Dendritic cell treated with granulocyte-macrophage colony-stimulating factor and Interleukin-4, amounts not matched to agents 40 ng/mL and 50 ng/mL, for 4 days (primary cell): ENCODE results near the gene VPS35L.

Experiments
- H3K27ac Mint-ChIP-seq: one replicate; pipeline ENCODE4 v1.8.0; 2022; ENCODE audit warnings: mild to moderate bottlenecking, mixed read lengths
- H3K27me3 Mint-ChIP-seq: one replicate; pipeline ENCODE4 v1.8.0; 2022; ENCODE audit warnings: mild to moderate bottlenecking, mixed read lengths
- H3K36me3 Mint-ChIP-seq: one replicate; pipeline ENCODE4 v1.8.0; 2022; ENCODE audit warnings: low read depth, mixed read lengths
- H3K4me1 Mint-ChIP-seq: one replicate; pipeline ENCODE4 v1.8.0; 2022; ENCODE audit warnings: low read depth, mixed read lengths
- H3K4me3 Mint-ChIP-seq: one replicate; pipeline ENCODE4 v1.8.0; 2022; ENCODE audit warnings: mild to moderate bottlenecking, moderate library complexity, mixed read lengths
- H3K9me3 Mint-ChIP-seq: one replicate; pipeline ENCODE4 v1.8.0; 2022; ENCODE audit warnings: mixed read lengths
- intact Hi-C: fragments of 100-400 bp; cut with micrococcal nuclease; formaldehyde crosslinking; loops from one replicate; pipeline ENCODE4 v1.15.0; 2022

VPS35L gene

GRCh38 chr16:19555186-19555937 is at the start of gene VPS35L:
Gene VPS35L, plus strand, starts transcription at chr16:19555703. Its CDS starts 27 bp downstream, at chr16:19555730.
- Mint-ChIP-seq H3K9me3 (no peaks in the 10 kb centered on the region), H3K4me3 (peak within 1 kb of the TSS; percentile 75), H3K4me1 (peaks cover 24% of the 10 kb centered on the region), H3K36me3 (peaks cover 10% of the 10 kb centered on the region), H3K27me3 (no peaks in the 10 kb centered on the region), H3K27ac (peak within 1 kb of the TSS; percentile 92)
- intact Hi-C loops, result loop anchor here (1.0 kb wide), 2 partner anchors 32 to 488 kb away; partner anchors contain the start of genes CCP110 and COQ7

- Mint-ChIP-seq H3K36me3 (peaks cover 76% of the 10 kb centered on the region), H3K4me1 (peaks cover 7% of the 10 kb centered on the region), H3K9me3 (no peaks in the 10 kb centered on the region), H3K27ac (no peak overlapping the region), H3K27me3 (no peaks in the 10 kb centered on the region), H3K4me3 (no peak overlapping the region)
- intact Hi-C loops, result no loop called here
These were observed 48.5 kb upstream of the VPS35L start for GRCh38 chr16:19506965-19507364.

DNA sequence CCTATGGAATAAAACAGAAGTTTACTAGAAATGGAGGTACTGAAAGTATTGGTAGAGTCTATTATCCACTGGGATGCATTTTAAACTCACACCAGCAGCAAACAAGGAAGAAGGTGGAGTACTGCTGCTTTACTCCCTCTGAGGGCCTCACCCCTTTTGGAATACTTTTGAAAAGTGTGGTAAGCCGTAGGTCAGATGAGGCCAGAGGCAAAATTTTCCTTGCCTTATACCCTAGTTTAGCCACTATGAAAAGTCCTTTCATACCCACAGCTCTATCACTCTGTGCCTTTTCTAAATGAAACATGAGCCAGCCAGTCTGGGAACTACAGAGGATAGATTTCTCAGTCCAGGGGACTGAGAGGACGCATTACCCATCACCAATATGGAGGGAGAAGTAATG is 47.6 kb upstream of the VPS35L start:
- Mint-ChIP-seq H3K27ac (no peak overlapping the region), H3K9me3 (no peaks in the 10 kb centered on the region), H3K4me1 (peaks cover 14% of the 10 kb centered on the region), H3K27me3 (no peaks in the 10 kb centered on the region), H3K36me3 (peaks cover 74% of the 10 kb centered on the region), H3K4me3 (no peak overlapping the region)
- intact Hi-C loops, result no loop called here

- H3K36me3 Mint-ChIP-seq, result peaks cover 64% of the 10 kb centered on the region
- intact Hi-C loops, result no loop called here
- peak overlapping the region; percentile 86 for H3K27ac Mint-ChIP-seq
- no peaks in the 10 kb centered on the region for H3K9me3 Mint-ChIP-seq
- peaks cover 40% of the 10 kb centered on the region for H3K4me1 Mint-ChIP-seq
- no peaks in the 10 kb centered on the region for H3K27me3 Mint-ChIP-seq
- H3K4me3 Mint-ChIP-seq, result no peak overlapping the region
These were observed 43.2 kb upstream of the VPS35L start for GRCh38 chr16:19512297-19512696.

DNA sequence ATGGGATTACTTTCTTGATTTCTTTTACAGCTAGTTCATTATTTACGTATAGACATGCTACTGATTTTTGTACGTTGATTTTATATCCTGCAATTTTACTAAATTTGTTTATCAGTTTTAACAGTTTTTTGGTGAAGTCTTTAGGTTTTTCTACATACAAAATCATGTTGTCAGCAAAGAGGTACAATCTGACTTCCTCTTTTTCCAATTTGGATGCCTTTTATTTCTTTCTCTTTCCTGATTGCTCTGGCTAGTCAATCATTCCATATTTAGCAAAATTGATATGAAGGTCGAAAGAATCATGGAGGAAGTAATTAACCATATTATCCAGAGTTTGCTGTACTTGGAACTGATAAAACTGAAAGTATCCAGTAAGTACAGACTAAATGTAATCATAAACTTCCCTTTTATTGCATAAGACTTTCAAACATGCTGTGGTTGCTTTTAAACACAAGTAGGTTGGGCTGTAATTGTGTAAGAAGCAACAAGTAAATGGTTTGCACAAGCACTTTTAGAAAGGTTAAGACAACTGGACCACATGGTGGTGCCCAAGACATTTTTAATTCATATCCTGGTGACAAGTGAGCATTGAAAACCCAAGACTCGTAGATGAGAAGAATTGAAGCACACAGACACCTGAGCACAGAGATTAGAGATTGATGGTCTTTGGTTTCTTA is 42.0 kb upstream of the VPS35L start:
- intact Hi-C loops, result no loop called here
- H3K27ac Mint-ChIP-seq, result peak overlapping the region; percentile 86
- peaks cover 63% of the 10 kb centered on the region for H3K36me3 Mint-ChIP-seq
- H3K27me3 Mint-ChIP-seq, result no peaks in the 10 kb centered on the region
- H3K4me3 Mint-ChIP-seq, result peak overlapping the region; percentile 59
- peaks cover 48% of the 10 kb centered on the region for H3K4me1 Mint-ChIP-seq
- no peaks in the 10 kb centered on the region for H3K9me3 Mint-ChIP-seq

- no peaks in the 10 kb centered on the region for H3K27me3 Mint-ChIP-seq
- intact Hi-C loops, result no loop called here
- no peaks in the 10 kb centered on the region for H3K9me3 Mint-ChIP-seq
- no peak overlapping the region for H3K4me3 Mint-ChIP-seq
- H3K4me1 Mint-ChIP-seq, result peaks cover 59% of the 10 kb centered on the region
- peaks cover 54% of the 10 kb centered on the region for H3K36me3 Mint-ChIP-seq
- peak overlapping the region; percentile 51 for H3K27ac Mint-ChIP-seq
These were observed 39.7 kb upstream of the VPS35L start for GRCh38 chr16:19515757-19516156.

- peaks cover 65% of the 10 kb centered on the region for H3K4me1 Mint-ChIP-seq
These were observed 37.9 kb upstream of the VPS35L start for GRCh38 chr16:19517424-19518089.

GRCh38 chr16:19518388-19518787 is 37.1 kb upstream of the VPS35L start:
- intact Hi-C loops, result no loop called here
- peaks cover 58% of the 10 kb centered on the region for H3K4me1 Mint-ChIP-seq
- H3K27ac Mint-ChIP-seq, result no peak overlapping the region
- no peaks in the 10 kb centered on the region for H3K9me3 Mint-ChIP-seq
- H3K4me3 Mint-ChIP-seq, result no peak overlapping the region
- no peaks in the 10 kb centered on the region for H3K27me3 Mint-ChIP-seq
- H3K36me3 Mint-ChIP-seq, result peaks cover 50% of the 10 kb centered on the region

More at GRCh38 chr16:19517424-19518089, 37.9 kb upstream of the VPS35L start:
- H3K36me3 Mint-ChIP-seq, result peaks cover 59% of the 10 kb centered on the region
- H3K27ac Mint-ChIP-seq, result peak overlapping the region; percentile 76
- H3K9me3 Mint-ChIP-seq, result no peaks in the 10 kb centered on the region
- H3K27me3 Mint-ChIP-seq, result no peaks in the 10 kb centered on the region
- no peak overlapping the region for H3K4me3 Mint-ChIP-seq
- intact Hi-C loops, result no loop called here

- peak overlapping the region; percentile 90 for H3K4me3 Mint-ChIP-seq
- H3K4me1 Mint-ChIP-seq, result peaks cover 58% of the 10 kb centered on the region
- intact Hi-C loops, result loop anchor here (10.0 kb wide), 1 partner anchor 456 kb away; the partner anchor contains the start of gene COQ7
- no peaks in the 10 kb centered on the region for H3K27me3 Mint-ChIP-seq
- no peaks in the 10 kb centered on the region for H3K9me3 Mint-ChIP-seq
- peak overlapping the region; percentile 96 for H3K27ac Mint-ChIP-seq
- H3K36me3 Mint-ChIP-seq, result peaks cover 42% of the 10 kb centered on the region
These were observed 34.6 kb upstream of the VPS35L start for GRCh38 chr16:19520861-19521331.

DNA sequence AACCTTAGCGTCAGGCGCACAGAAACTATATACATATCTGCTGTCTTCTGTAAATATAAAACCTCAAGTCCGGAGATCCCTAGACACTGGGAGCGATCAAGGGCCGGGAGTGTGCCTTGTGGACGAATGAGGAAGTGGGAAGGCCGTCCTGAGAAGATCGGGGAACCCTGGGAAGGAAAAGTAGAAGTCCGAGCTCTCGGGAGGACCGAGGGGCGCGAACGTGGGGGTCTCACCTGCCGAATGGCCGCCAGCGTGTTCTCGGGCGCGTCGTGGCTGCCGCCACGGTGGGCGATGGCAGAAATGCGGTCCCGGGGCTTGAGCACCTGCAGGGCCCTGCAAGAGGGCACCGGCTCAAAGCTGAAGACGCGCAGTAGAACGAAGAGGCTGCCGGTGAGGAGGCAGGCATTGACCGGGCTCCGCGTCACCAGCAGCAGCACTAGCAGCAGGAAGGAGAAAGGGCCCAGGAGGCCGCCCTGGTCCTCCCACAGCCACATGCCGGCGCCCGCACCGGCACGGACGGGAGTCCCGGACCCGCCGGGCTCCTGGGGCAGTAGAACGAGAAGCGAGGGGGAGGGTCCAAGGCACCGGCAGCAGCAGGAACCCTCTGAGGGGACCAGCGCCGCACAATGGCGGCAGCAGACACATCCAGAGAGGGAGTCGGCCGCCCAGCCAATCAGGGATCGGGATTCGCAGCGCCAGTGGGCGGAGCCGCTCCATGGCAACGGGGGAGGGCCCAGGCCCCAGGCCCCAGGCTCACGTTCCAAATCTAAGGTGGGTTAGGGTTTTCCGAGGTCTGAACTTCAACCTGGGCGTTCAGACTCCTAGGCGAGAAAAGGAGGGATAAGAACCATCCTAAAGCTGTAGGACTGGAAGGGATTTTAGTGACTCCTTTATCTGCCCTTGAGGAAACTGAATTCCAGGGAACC is 33.8 kb upstream of the VPS35L start, which contains the start of gene GDE1:
TSS of gene GDE1 (minus strand) at position 628 of the 926 bp plus-strand sequence. CDS start at position 494, 134 bp downstream.
- H3K27me3 Mint-ChIP-seq, result no peaks in the 10 kb centered on the region
- H3K36me3 Mint-ChIP-seq, result peaks cover 34% of the 10 kb centered on the region
- H3K4me1 Mint-ChIP-seq, result peaks cover 55% of the 10 kb centered on the region
- H3K9me3 Mint-ChIP-seq, result no peaks in the 10 kb centered on the region
- peak within 1 kb of the TSS; percentile 90 for H3K4me3 Mint-ChIP-seq
- peak within 1 kb of the TSS; percentile 96 for H3K27ac Mint-ChIP-seq
- intact Hi-C loops, result loop anchor here (10.0 kb wide), 1 partner anchor 457 kb away; the partner anchor contains the start of gene COQ7

- intact Hi-C loops, result loop anchor here (10.0 kb wide), 1 partner anchor 458 kb away; the partner anchor contains the start of gene COQ7
- Mint-ChIP-seq H3K27me3 (no peaks in the 10 kb centered on the region), H3K4me3 (no peak overlapping the region), H3K4me1 (peaks cover 49% of the 10 kb centered on the region), H3K27ac (peak overlapping the region; percentile 96), H3K9me3 (no peaks in the 10 kb centered on the region), H3K36me3 (peaks cover 28% of the 10 kb centered on the region)
These were observed 33.1 kb upstream of the VPS35L start for GRCh38 chr16:19522397-19522732.

- H3K27me3 Mint-ChIP-seq, result no peaks in the 10 kb centered on the region
- H3K4me1 Mint-ChIP-seq, result peaks cover 45% of the 10 kb centered on the region
- H3K9me3 Mint-ChIP-seq, result no peaks in the 10 kb centered on the region
- peak overlapping the region; percentile 96 for H3K27ac Mint-ChIP-seq
- H3K36me3 Mint-ChIP-seq, result peaks cover 24% of the 10 kb centered on the region
- intact Hi-C loops, result loop anchor here (1.0 to 10.0 kb wide), 2 partner anchors 33 to 458 kb away; partner anchors contain the start of genes COQ7 and VPS35L
- no peak overlapping the region for H3K4me3 Mint-ChIP-seq
These were observed 32.7 kb upstream of the VPS35L start for GRCh38 chr16:19522760-19523159.

GRCh38 chr16:19523184-19523558 is 32.3 kb upstream of the VPS35L start:
- intact Hi-C loops, result loop anchor here (1.0 to 10.0 kb wide), 2 partner anchors 32 to 458 kb away; partner anchors contain the start of genes COQ7 and VPS35L
- Mint-ChIP-seq H3K4me3 (no peak overlapping the region), H3K4me1 (peaks cover 45% of the 10 kb centered on the region), H3K27me3 (no peaks in the 10 kb centered on the region), H3K36me3 (peaks cover 27% of the 10 kb centered on the region), H3K9me3 (no peaks in the 10 kb centered on the region), H3K27ac (peak overlapping the region; percentile 82)
